Neural cell (in vitro differentiated cells): ENCODE measurements around the gene ZNF784. TPM values are rescaled to one million over a fixed set of nuclear protein-coding genes. Genes with fewer than 3 reads are reported as not detected.
"Not testable (repeated sequence)": the region's sequence is repeated elsewhere in the genome, so short reads cannot be mapped to it uniquely, and the experiment has no call there.

Source experiments
- H2AFZ ChIP-seq: fragments of 200-600, 300-800 bp; sonication (generic), shearing (Covaris generic); 2 replicates; pipeline ENCODE4 v1.6.0; 2014; ENCODE audit warnings: low read depth, mild to moderate bottlenecking, antibody characterized with exemption, low read length, moderate library complexity
- H3F3A ChIP-seq: fragments of 200-600 bp; shearing (Covaris generic); 2 replicates; pipeline ENCODE4 v1.6.1; 2016; ENCODE audit warnings: mild to moderate bottlenecking, moderate library complexity, mixed read lengths, antibody characterized with exemption, low read length; ENCODE audit not compliant: insufficient read depth, poor library complexity, severe bottlenecking
- H3K27ac ChIP-seq: fragments of 200-600, 300-800 bp; sonication (generic), shearing (Covaris generic); 2 replicates; pipeline ENCODE4 v1.5.1; 2014; ENCODE audit warnings: mild to moderate bottlenecking, low read length, moderate library complexity
- H3K27me3 ChIP-seq: fragments of 300-800, 200-600 bp; sonication (generic), shearing (Covaris generic); 2 replicates; pipeline ENCODE4 v1.6.0; 2014; ENCODE audit warnings: mild to moderate bottlenecking, low read depth, low read length, moderate library complexity; ENCODE audit not compliant: insufficient read depth
- H3K36me3 ChIP-seq: fragments of 300-800, 200-600 bp; sonication (generic), shearing (Covaris generic); 2 replicates; pipeline ENCODE4 v1.5.1; 2014; ENCODE audit warnings: mild to moderate bottlenecking, antibody characterized with exemption, low read length, moderate library complexity; ENCODE audit not compliant: insufficient read depth
- H3K4me2 ChIP-seq: fragments of 300-800, 200-600 bp; sonication (generic), shearing (Covaris generic); 2 replicates; pipeline ENCODE4 v1.6.0; 2014; ENCODE audit warnings: mild to moderate bottlenecking, low read length
- H3K4me3 ChIP-seq: fragments of 300-800, 200-600 bp; sonication (generic), shearing (Covaris generic); 2 replicates; pipeline ENCODE4 v1.5.1; 2014; ENCODE audit warnings: mild to moderate bottlenecking, low read length, moderate library complexity
- H3K79me2 ChIP-seq: fragments of 200-600 bp; shearing (Covaris generic); replicated peaks from 2 replicates; pipeline ENCODE4 v1.6.0; 2014; ENCODE audit warnings: mild to moderate bottlenecking, low read length, moderate library complexity; ENCODE audit not compliant: insufficient read depth
- H3K9ac ChIP-seq: fragments of 300-800, 200-600 bp; sonication (generic), shearing (Covaris generic); 2 replicates; pipeline ENCODE4 v1.6.1; 2016; ENCODE audit warnings: mild to moderate bottlenecking, low read length, mixed read lengths
- H3K9me2 ChIP-seq: fragments of 200-600 bp; shearing (Covaris generic); 2 replicates; pipeline ENCODE4 v1.6.1; 2016; ENCODE audit warnings: mild to moderate bottlenecking, low read length, mixed read lengths; ENCODE audit not compliant: insufficient read depth
- H3K9me3 ChIP-seq: fragments of 200-600, 300-800 bp; sonication (generic), shearing (Covaris generic); 2 replicates; pipeline ENCODE4 v1.6.1; 2016; ENCODE audit warnings: mild to moderate bottlenecking, mixed run types, low read length, moderate library complexity, mixed read lengths
- H4K20me1 ChIP-seq: fragments of 200-600 bp; shearing (Covaris generic); 2 replicates; pipeline ENCODE4 v1.6.1; 2016; ENCODE audit warnings: mild to moderate bottlenecking, mixed run types; ENCODE audit not compliant: insufficient read depth
- EP300 ChIP-seq: fragments of 450-650 bp; conservative IDR thresholded peaks from 2 replicates; pipeline ENCODE4 v1.6.1; 2014; ENCODE audit warnings: antibody characterized with exemption, mild to moderate bottlenecking, moderate library complexity; ENCODE audit not compliant: poor library complexity, severe bottlenecking
- EZH2 ChIP-seq: fragments of 200-600, 300-800 bp; shearing (Covaris generic), sonication (generic); IDR thresholded peaks from 2 replicates; pipeline ENCODE4 v1.6.1; 2014; ENCODE audit warnings: antibody characterized with exemption, low read length, borderline replicate concordance, mild to moderate bottlenecking; ENCODE audit not compliant: insufficient read depth, poor library complexity, severe bottlenecking
- MXI1 ChIP-seq: fragments of 450-650 bp; conservative IDR thresholded peaks from 2 replicates; pipeline ENCODE4 v1.6.1; 2014; ENCODE audit warnings: antibody characterized with exemption, mild to moderate bottlenecking; ENCODE audit not compliant: poor library complexity, severe bottlenecking
- POLR2AphosphoS5 ChIP-seq: IDR thresholded peaks from 2 replicates; pipeline ENCODE4 v1.6.1; 2012
- RAD21 ChIP-seq: fragments of 450-650 bp; conservative IDR thresholded peaks from 2 replicates; pipeline ENCODE4 v1.6.1; 2014; ENCODE audit warnings: antibody characterized with exemption, mild to moderate bottlenecking, moderate library complexity
- REST ChIP-seq: IDR thresholded peaks from 2 replicates; pipeline ENCODE4 v1.6.1; 2012; ENCODE audit warnings: borderline replicate concordance
- SMC3 ChIP-seq: fragments of 450-650 bp; conservative IDR thresholded peaks from 2 replicates; pipeline ENCODE4 v1.6.1; 2014; ENCODE audit warnings: antibody characterized with exemption, mild to moderate bottlenecking, moderate library complexity; ENCODE audit not compliant: poor library complexity
- TAF1 ChIP-seq: IDR thresholded peaks from 2 replicates; pipeline ENCODE4 v1.6.1; 2012; ENCODE audit warnings: low read depth
- polyA plus RNA-seq: library from polyadenylated mRNA; depleted of rRNA; stranded (reverse); fragments of >200 nt; gene quantifications from 2 replicates; pipeline ENCODE4 v1.2.3, GENCODE V29; 2014
- TF ChIP-seq, protein P1 (sequence below): fragments of 450-650 bp; IDR thresholded peaks from 2 replicates; pipeline ENCODE4 v1.5.1; 2014; ENCODE audit warnings: antibody characterized with exemption, mild to moderate bottlenecking, moderate library complexity; ENCODE audit not compliant: poor library complexity, severe bottlenecking

Gene ZNF784
- polyA plus RNA-seq, 1 donor from 2014 or later: 10.3 TPM

DNA sequence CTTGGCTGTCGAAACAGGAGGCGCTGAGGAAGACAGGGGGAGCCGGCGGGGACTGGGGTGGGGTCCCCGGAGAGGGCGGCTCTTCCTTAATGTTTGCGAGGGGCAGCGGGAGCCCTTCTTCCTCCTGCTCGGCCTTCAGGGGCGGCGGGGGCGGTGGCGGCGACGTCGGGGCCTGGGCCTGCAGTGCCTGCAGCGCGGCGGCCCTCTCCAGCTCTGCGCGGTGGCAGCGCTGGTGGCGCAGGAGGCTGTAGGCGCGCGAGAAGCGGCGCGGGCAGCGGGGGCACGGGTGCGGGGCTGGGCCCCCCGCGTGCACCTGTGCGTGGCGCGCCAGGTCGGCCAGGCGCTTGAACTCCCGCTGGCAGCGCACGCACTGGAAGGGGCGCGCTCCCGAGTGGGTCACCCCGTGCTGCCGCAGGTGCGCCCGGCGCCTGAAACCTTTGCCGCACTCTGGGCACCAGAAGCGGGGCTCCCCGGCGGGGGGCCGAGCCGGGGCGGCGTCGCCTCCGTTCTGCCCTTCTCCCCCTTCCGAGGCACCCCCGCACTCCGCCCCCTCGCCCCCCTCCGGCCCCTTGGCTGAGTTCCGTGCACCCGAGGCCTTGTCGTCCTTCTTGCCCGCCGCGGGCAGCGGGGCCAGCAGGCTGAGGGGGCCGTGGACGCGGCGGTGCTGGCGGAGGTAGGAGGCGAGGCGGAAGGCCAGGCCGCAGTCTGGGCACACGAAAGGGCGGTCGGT lies 46.2 kb downstream of the ZNF784 start:
- Histone ChIP-seq H3K36me3 (no peaks in the 10 kb centered on the region), H3K79me2 (peaks cover 21% of the 10 kb centered on the region), H4K20me1 (no peaks in the 10 kb centered on the region), H3K27me3 (no peaks in the 10 kb centered on the region), H3K27ac (no peak overlapping the region), H2AFZ (no peak overlapping the region), H3K4me3 (no peak overlapping the region), H3K9ac (no peak overlapping the region), H3K4me2 (no peak overlapping the region), H3K9me2 (no peaks in the 10 kb centered on the region), H3F3A (no peaks in the 10 kb centered on the region), H3K9me3 (no peaks in the 10 kb centered on the region)
- TF ChIP-seq EZH2 (no peak), REST (no peak), SMC3 (no peak), TAF1 (no peak), EP300 (no peak), MXI1 (no peak), RAD21 (no peak), POLR2AphosphoS5 (no peak)
- TF ChIP-seq, protein P1, sequence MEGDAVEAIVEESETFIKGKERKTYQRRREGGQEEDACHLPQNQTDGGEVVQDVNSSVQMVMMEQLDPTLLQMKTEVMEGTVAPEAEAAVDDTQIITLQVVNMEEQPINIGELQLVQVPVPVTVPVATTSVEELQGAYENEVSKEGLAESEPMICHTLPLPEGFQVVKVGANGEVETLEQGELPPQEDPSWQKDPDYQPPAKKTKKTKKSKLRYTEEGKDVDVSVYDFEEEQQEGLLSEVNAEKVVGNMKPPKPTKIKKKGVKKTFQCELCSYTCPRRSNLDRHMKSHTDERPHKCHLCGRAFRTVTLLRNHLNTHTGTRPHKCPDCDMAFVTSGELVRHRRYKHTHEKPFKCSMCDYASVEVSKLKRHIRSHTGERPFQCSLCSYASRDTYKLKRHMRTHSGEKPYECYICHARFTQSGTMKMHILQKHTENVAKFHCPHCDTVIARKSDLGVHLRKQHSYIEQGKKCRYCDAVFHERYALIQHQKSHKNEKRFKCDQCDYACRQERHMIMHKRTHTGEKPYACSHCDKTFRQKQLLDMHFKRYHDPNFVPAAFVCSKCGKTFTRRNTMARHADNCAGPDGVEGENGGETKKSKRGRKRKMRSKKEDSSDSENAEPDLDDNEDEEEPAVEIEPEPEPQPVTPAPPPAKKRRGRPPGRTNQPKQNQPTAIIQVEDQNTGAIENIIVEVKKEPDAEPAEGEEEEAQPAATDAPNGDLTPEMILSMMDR: no peak

DNA sequence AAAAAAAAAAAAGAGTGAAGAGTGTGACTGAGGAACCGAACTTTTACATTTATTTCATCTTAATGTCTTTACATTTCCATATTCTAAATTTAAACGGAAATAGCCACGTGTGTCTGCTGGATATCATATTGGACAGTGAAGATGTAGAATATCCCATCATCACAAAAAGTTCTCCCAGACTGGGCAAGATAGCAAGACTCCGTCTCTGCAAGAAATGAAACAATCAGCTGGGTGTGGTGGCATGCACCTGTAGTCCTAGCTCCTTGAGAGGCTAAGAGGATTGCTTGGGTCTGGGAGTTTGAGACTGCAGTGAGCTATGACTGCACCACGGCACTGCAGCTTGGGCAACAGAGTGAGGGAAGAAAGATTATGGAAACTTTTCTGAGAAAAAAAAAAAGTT lies 47.6 kb downstream of the ZNF784 start:
- Histone ChIP-seq H3K9me2 (no peaks in the 10 kb centered on the region), H4K20me1 (no peaks in the 10 kb centered on the region), H3K27me3 (no peaks in the 10 kb centered on the region), H3F3A (no peaks in the 10 kb centered on the region), H2AFZ (no peak overlapping the region), H3K9ac (no peak overlapping the region), H3K79me2 (peaks cover 21% of the 10 kb centered on the region), H3K9me3 (no peaks in the 10 kb centered on the region), H3K4me2 (no peak overlapping the region), H3K4me3 (no peak overlapping the region), H3K27ac (no peak overlapping the region), H3K36me3 (no peaks in the 10 kb centered on the region)
- TF ChIP-seq EZH2: no peak
- TF ChIP-seq REST: no peak
- no peak for TF ChIP-seq RAD21
- TF ChIP-seq SMC3: no peak
- TF ChIP-seq, protein P1: no peak
- TF ChIP-seq MXI1: no peak
- TF ChIP-seq POLR2AphosphoS5: no peak
- TF ChIP-seq TAF1: no peak
- TF ChIP-seq EP300: no peak

- H3K27ac ChIP-seq, H3F3A ChIP-seq, H2AFZ ChIP-seq, H3K4me2 ChIP-seq, H4K20me1 ChIP-seq, H3K9me2 ChIP-seq, H3K36me3 ChIP-seq, H3K79me2 ChIP-seq, H3K27me3 ChIP-seq, H3K9me3 ChIP-seq, H3K4me3 ChIP-seq, H3K9ac ChIP-seq: not testable (repeated sequence)
Measured at GRCh38 chr19:55573929-55574328, 50.4 kb downstream of the ZNF784 start.
